Bronchial epithelial cell (primary cell): Measurements from ENCODE around the gene SMOC1. TPM values are rescaled to one million over a fixed set of nuclear protein-coding genes. Genes with fewer than 3 reads are reported as not detected.

Experiments
- DNase-seq: peaks from one replicate; pipeline ENCODE4 v3.0.0-alpha.2; 2010; ENCODE audit warnings: low read depth
- FAIRE-seq: peaks from 2 replicates; lab custom pipeline; 2011; peaks lifted over from hg19 to GRCh38; lab: Jason Lieb, UNC
- H3K27me3 ChIP-seq: 2 replicates; pipeline ENCODE4 v1.5.1; 2011; ENCODE audit warnings: low read length; ENCODE audit not compliant: control insufficient read depth, insufficient read depth
- H3K36me3 ChIP-seq: 2 replicates; pipeline ENCODE4 v1.5.1; 2011; ENCODE audit warnings: low read length; ENCODE audit not compliant: control insufficient read depth, insufficient read depth
- H3K4me3 ChIP-seq: 2 replicates; pipeline ENCODE4 v1.5.1; 2011; ENCODE audit warnings: mild to moderate bottlenecking, low read depth, low read length, control low read depth
- CTCF ChIP-seq: IDR thresholded peaks from 2 replicates; pipeline ENCODE4 v1.5.1; 2011; ENCODE audit warnings: mild to moderate bottlenecking, moderate library complexity, low read length, control low read depth, inconsistent platforms; ENCODE audit not compliant: insufficient read depth, severe bottlenecking
- total RNA-seq: library from RNA; depleted of rRNA; stranded (reverse); fragments of >200 nt; gene quantifications from 2 replicates; pipeline ENCODE4 v1.2.1, GENCODE V29; 2014

The SMOC1 gene
- total RNA-seq, 1 donor from 2014 or later: 16.3 TPM

GRCh38 chr14:69865701-69866365, 13.4 kb upstream of the SMOC1 start:
- FAIRE-seq: no peak
- DNase-seq: no peak
- H3K4me3 ChIP-seq: no peak overlapping the region
- H3K36me3 ChIP-seq: no peaks in the 10 kb centered on the region
- peaks cover 2% of the 10 kb centered on the region for H3K27me3 ChIP-seq
- no peak for TF ChIP-seq CTCF

GRCh38 chr14:69868363-69868963, 10.8 kb upstream of the SMOC1 start:
- Histone ChIP-seq H3K4me3 (no peak overlapping the region), H3K27me3 (peaks cover 2% of the 10 kb centered on the region), H3K36me3 (no peaks in the 10 kb centered on the region)
- no peak for FAIRE-seq
- no peak for TF ChIP-seq CTCF
- DNase-seq: no peak

GRCh38 chr14:69870613-69871012, 8.6 kb upstream of the SMOC1 start:
- no peak for FAIRE-seq

GRCh38 chr14:69873877-69874780, 5.1 kb upstream of the SMOC1 start:
- no peak overlapping the region for H3K4me3 ChIP-seq
- no peak for FAIRE-seq
- DNase-seq: peak; percentile 61
- TF ChIP-seq CTCF: no peak
- H3K27me3 ChIP-seq: peaks cover 3% of the 10 kb centered on the region
- no peaks in the 10 kb centered on the region for H3K36me3 ChIP-seq

More at GRCh38 chr14:69870613-69871012, 8.6 kb upstream of the SMOC1 start:
- no peaks in the 10 kb centered on the region for H3K27me3 ChIP-seq
- no peak overlapping the region for H3K4me3 ChIP-seq
- no peak for DNase-seq
- TF ChIP-seq CTCF: no peak
- H3K36me3 ChIP-seq: no peaks in the 10 kb centered on the region

- FAIRE-seq: no peak
- peaks cover 3% of the 10 kb centered on the region for H3K27me3 ChIP-seq
Measured at GRCh38 chr14:69876221-69876847, 2.9 kb upstream of the SMOC1 start.

More at GRCh38 chr14:69876221-69876847, 2.9 kb upstream of the SMOC1 start:
- TF ChIP-seq CTCF: no peak
- Histone ChIP-seq H3K4me3 (no peak overlapping the region), H3K36me3 (no peaks in the 10 kb centered on the region)
- DNase-seq: no peak
